WTC11 (cell line): ENCODE measurements around the gene GALNT7. TPM values are rescaled to one million over a fixed set of nuclear protein-coding genes. Genes with fewer than 3 reads are reported as not detected.

Experiments used
- ATAC-seq: fragments of 200-7000 bp; cut with Tn5 transposase; 2 replicates; pipeline ENCODE4 v1.10.0; 2021; ENCODE audit warnings: mild to moderate bottlenecking, moderate library complexity
- CTCF ChIA-PET: fragments of 300-600 bp; sonication (Branson Sonifier 250); formaldehyde crosslinking; loops from one replicate; lab custom pipeline; 2021; ENCODE audit warnings: antibody characterized with exemption; lab: Charles Lee
- POLR2A ChIA-PET: fragments of 350-600 bp; sonication (Branson Sonifier 250); formaldehyde crosslinking; loops from one replicate; lab custom pipeline; 2021; ENCODE audit warnings: antibody characterized with exemption; lab: Charles Lee
- DNase-seq: peaks from one replicate; pipeline ENCODE4 v3.0.0; 2021; ENCODE audit warnings: low spot score
- H3K27ac Mint-ChIP-seq: 2 replicates; pipeline ENCODE4 v1.8.0; 2021; ENCODE audit warnings: mixed read lengths
- H3K27me3 Mint-ChIP-seq: 2 replicates; pipeline ENCODE4 v1.8.0; 2021; ENCODE audit warnings: low read depth, mild to moderate bottlenecking, moderate library complexity, mixed read lengths
- H3K36me3 Mint-ChIP-seq: 2 replicates; pipeline ENCODE4 v1.8.0; 2021; ENCODE audit warnings: mixed read lengths
- H3K4me1 Mint-ChIP-seq: 2 replicates; pipeline ENCODE4 v1.8.0; 2022; ENCODE audit warnings: mixed read lengths
- H3K4me3 Mint-ChIP-seq: 2 replicates; pipeline ENCODE4 v1.8.0; 2021; ENCODE audit warnings: mild to moderate bottlenecking, moderate library complexity, mixed read lengths
- H3K9me3 Mint-ChIP-seq: 2 replicates; pipeline ENCODE4 v1.8.0; 2021; ENCODE audit warnings: mixed read lengths
- ATF3 ChIP-seq: sonication (generic); formaldehyde crosslinking; conservative IDR thresholded peaks from 2 replicates; pipeline ENCODE4 v1.8.1; 2022; ENCODE audit warnings: mild to moderate bottlenecking, missing genetic modification reagents
- CBFB ChIP-seq: sonication (generic); formaldehyde crosslinking; IDR thresholded peaks from 2 replicates; pipeline ENCODE4 v1.8.1; 2022; ENCODE audit warnings: mild to moderate bottlenecking, low read depth, missing genetic modification reagents
- CDX4 ChIP-seq: fragments of 250-450 bp; sonication (Bioruptor Pico); IDR thresholded peaks from 2 replicates; pipeline ENCODE4 v1.9.0; 2021; ENCODE audit warnings: moderate library complexity, mild to moderate bottlenecking, inconsistent platforms, borderline replicate concordance
- E2F1 ChIP-seq: sonication (generic); formaldehyde crosslinking; IDR thresholded peaks from 2 replicates; pipeline ENCODE4 v1.8.0; 2022; ENCODE audit warnings: mild to moderate bottlenecking, missing genetic modification reagents
- E2F5 ChIP-seq: sonication (generic); formaldehyde crosslinking; IDR thresholded peaks from 2 replicates; pipeline ENCODE4 v1.8.1; 2022; ENCODE audit warnings: mild to moderate bottlenecking, moderate library complexity, missing genetic modification reagents
- FOXJ3 ChIP-seq: sonication (generic); formaldehyde crosslinking; IDR thresholded peaks from 2 replicates; pipeline ENCODE4 v1.9.0; 2021; ENCODE audit warnings: missing genetic modification reagents, mild to moderate bottlenecking, borderline replicate concordance
- FOXK1 ChIP-seq: sonication (generic); formaldehyde crosslinking; IDR thresholded peaks from 2 replicates; pipeline ENCODE4 v1.8.0; 2022; ENCODE audit warnings: mild to moderate bottlenecking, moderate library complexity, missing genetic modification reagents
- GTF2I ChIP-seq: fragments of 250-450 bp; sonication (Bioruptor Pico); conservative IDR thresholded peaks from 2 replicates; pipeline ENCODE4 v1.4.0; 2021; ENCODE audit warnings: mild to moderate bottlenecking
- HMGA2 ChIP-seq: fragments of 250-450 bp; sonication (Bioruptor Pico); IDR thresholded peaks from 2 replicates; pipeline ENCODE4 v1.4.0; 2021; ENCODE audit warnings: mild to moderate bottlenecking, moderate library complexity
- IRF1 ChIP-seq: sonication (generic); formaldehyde crosslinking; IDR thresholded peaks from 2 replicates; pipeline ENCODE4 v1.8.0; 2023; ENCODE audit warnings: missing genetic modification reagents
- MXD4 ChIP-seq: fragments of 250-450 bp; sonication (Bioruptor Pico); IDR thresholded peaks from 2 replicates; pipeline ENCODE4 v1.8.0; 2021; ENCODE audit warnings: mild to moderate bottlenecking, moderate library complexity, borderline replicate concordance
- NFE2L1 ChIP-seq: sonication (generic); formaldehyde crosslinking; IDR thresholded peaks from 2 replicates; pipeline ENCODE4 v1.8.1; 2023; ENCODE audit warnings: missing genetic modification reagents
- NR1H2 ChIP-seq: sonication (generic); formaldehyde crosslinking; IDR thresholded peaks from 2 replicates; pipeline ENCODE4 v1.9.0; 2021; ENCODE audit warnings: mild to moderate bottlenecking, moderate library complexity, missing genetic modification reagents
- NR3C1 ChIP-seq: sonication (generic); formaldehyde crosslinking; conservative IDR thresholded peaks from 2 replicates; pipeline ENCODE4 v1.8.1; 2023; ENCODE audit warnings: low read depth, mild to moderate bottlenecking, missing genetic modification reagents
- PRRX2 ChIP-seq: fragments of 250-450 bp; sonication (Bioruptor Pico); IDR thresholded peaks from 2 replicates; pipeline ENCODE4 v1.8.0; 2021; ENCODE audit warnings: mild to moderate bottlenecking
- SMAD3 ChIP-seq: sonication (generic); formaldehyde crosslinking; IDR thresholded peaks from 2 replicates; pipeline ENCODE4 v1.8.0; 2022; ENCODE audit warnings: missing genetic modification reagents, mild to moderate bottlenecking, borderline replicate concordance
- SOX15 ChIP-seq: fragments of 250-450 bp; sonication (Bioruptor Pico); IDR thresholded peaks from 2 replicates; pipeline ENCODE4 v1.9.0; 2021; ENCODE audit warnings: mild to moderate bottlenecking
- TEAD1 ChIP-seq: sonication (generic); formaldehyde crosslinking; IDR thresholded peaks from 2 replicates; pipeline ENCODE4 v1.8.0; 2022; ENCODE audit warnings: mild to moderate bottlenecking, missing genetic modification reagents
- TEAD4 ChIP-seq: sonication (generic); formaldehyde crosslinking; IDR thresholded peaks from 2 replicates; pipeline ENCODE4 v1.8.0; 2022; ENCODE audit warnings: mild to moderate bottlenecking, missing genetic modification reagents
- USF1 ChIP-seq: sonication (generic); formaldehyde crosslinking; IDR thresholded peaks from 2 replicates; pipeline ENCODE4 v1.8.0; 2022; ENCODE audit warnings: mild to moderate bottlenecking, missing genetic modification reagents
- ZBTB21 ChIP-seq: sonication (generic); formaldehyde crosslinking; IDR thresholded peaks from 2 replicates; pipeline ENCODE4 v1.8.1; 2023; ENCODE audit warnings: mild to moderate bottlenecking, missing genetic modification reagents, borderline replicate concordance
- ZMAT4 ChIP-seq: fragments of 250-450 bp; sonication (Bioruptor Pico); IDR thresholded peaks from 2 replicates; pipeline ENCODE4 v1.9.0; 2021; ENCODE audit warnings: mild to moderate bottlenecking
- ZNF396 ChIP-seq: fragments of 250-450 bp; sonication (Bioruptor Pico); IDR thresholded peaks from 2 replicates; pipeline ENCODE4 v1.8.0; 2021; ENCODE audit warnings: mild to moderate bottlenecking, moderate library complexity, borderline replicate concordance
- ZNF512 ChIP-seq: sonication (generic); formaldehyde crosslinking; IDR thresholded peaks from 2 replicates; pipeline ENCODE4 v1.8.1; 2022; ENCODE audit warnings: missing genetic modification reagents, borderline replicate concordance
- total RNA-seq: library from RNA; stranded (reverse); gene quantifications from 3 replicates; pipeline ENCODE4 v1.2.3, GENCODE V29; 2021

The GALNT7 gene
- total RNA-seq, 1 experiment from 2014 or later = 86.9 TPM

GRCh38 chr4:173191623-173192041 is 23.0 kb downstream of the GALNT7 start:
- peaks cover 4% of the 10 kb centered on the region; the same call in 1 of the 2 replicates for H3K36me3 Mint-ChIP-seq
- no peaks in the 10 kb centered on the region for H3K27me3 Mint-ChIP-seq
- CTCF ChIA-PET = no interaction called here
- TF ChIP-seq MXD4 (CRISPR knock-in tag) (no peak), CDX4 (CRISPR knock-in tag) (no peak), FOXJ3 (CRISPR knock-in tag) (no peak), FOXK1 (CRISPR knock-in tag) (no peak), E2F1 (CRISPR knock-in tag) (no peak), USF1 (CRISPR knock-in tag) (no peak), ZMAT4 (CRISPR knock-in tag) (no peak)
- ATAC-seq = no peak
- DNase-seq = no peak
- H3K4me1 Mint-ChIP-seq = peaks cover 83% of the 10 kb centered on the region
- POLR2A ChIA-PET = no interaction called here
- peak overlapping the region; percentile 79 for H3K27ac Mint-ChIP-seq
- H3K4me3 Mint-ChIP-seq = no peak overlapping the region
- no peaks in the 10 kb centered on the region for H3K9me3 Mint-ChIP-seq

- POLR2A ChIA-PET = no interaction called here
- ATAC-seq = peak; percentile 56
Measured at GRCh38 chr4:173192375-173193162, 24.0 kb downstream of the GALNT7 start.

More at GRCh38 chr4:173192375-173193162, 24.0 kb downstream of the GALNT7 start:
- no peak for DNase-seq
- no peak overlapping the region for H3K4me3 Mint-ChIP-seq
- H3K27ac Mint-ChIP-seq = peak overlapping the region; percentile 61
- CTCF ChIA-PET = interaction anchor here (0.6 to 1.5 kb wide), 3 partner anchors 65 to 179 kb away, joined by 3 to 5 read pairs (median 3); no protein-coding TSS in a partner anchor
- H3K27me3 Mint-ChIP-seq = no peaks in the 10 kb centered on the region
- peaks cover 87% of the 10 kb centered on the region for H3K4me1 Mint-ChIP-seq
- H3K9me3 Mint-ChIP-seq = no peaks in the 10 kb centered on the region
- TF ChIP-seq ZNF396 (CRISPR knock-in tag) (no peak), NR1H2 (CRISPR knock-in tag) (no peak), ATF3 (no peak), GTF2I (CRISPR knock-in tag) (no peak), FOXK1 (CRISPR knock-in tag) (no peak), IRF1 (CRISPR knock-in tag) (no peak), E2F5 (CRISPR knock-in tag) (no peak), PRRX2 (CRISPR knock-in tag) (no peak), CDX4 (CRISPR knock-in tag) (no peak), NR3C1 (CRISPR knock-in tag) (no peak), ZBTB21 (CRISPR knock-in tag) (no peak), SOX15 (no peak), CBFB (CRISPR knock-in tag) (no peak), NFE2L1 (CRISPR knock-in tag) (no peak), TEAD4 (CRISPR knock-in tag) (no peak), ZNF512 (CRISPR knock-in tag) (no peak), TEAD1 (CRISPR knock-in tag) (no peak), SMAD3 (CRISPR knock-in tag) (no peak), HMGA2 (no peak)
- peaks cover 4% of the 10 kb centered on the region; the same call in 1 of the 2 replicates for H3K36me3 Mint-ChIP-seq
